GM19372 (cell line): ENCODE measurements around the gene PIK3CB.
"Not testable (repeated sequence)": the region's sequence is repeated elsewhere in the genome, so short reads cannot be mapped to it uniquely, and the experiment has no call there.

Experiments
- ATAC-seq: cut with Tn5 transposase; IDR thresholded peaks from one replicate; pipeline ENCODE4 v1.9.1; 2021; ENCODE audit warnings: mild to moderate bottlenecking, low read depth, moderate library complexity; ENCODE audit not compliant: unreplicated experiment

PIK3CB gene

GRCh38 chr3:138638641-138639040, 196.1 kb downstream of the PIK3CB start:
- no peak for ATAC-seq

GRCh38 chr3:138629526-138629925, 205.2 kb downstream of the PIK3CB start:
- no peak for ATAC-seq

- no peak for ATAC-seq
Measured at GRCh38 chr3:138625707-138626365, 208.9 kb downstream of the PIK3CB start.

- no peak for ATAC-seq
Measured at GRCh38 chr3:138624518-138624917, 210.2 kb downstream of the PIK3CB start.

- ATAC-seq, result no peak
Measured at GRCh38 chr3:138620431-138620830, 214.3 kb downstream of the PIK3CB start.

- ATAC-seq, result no peak
Measured at GRCh38 chr3:138615462-138615861, 219.3 kb downstream of the PIK3CB start.

GRCh38 chr3:138609898-138610266, 224.8 kb downstream of the PIK3CB start:
- ATAC-seq, result no peak

- ATAC-seq, result peak; percentile 75
Measured at GRCh38 chr3:138608322-138609135, 226.2 kb downstream of the PIK3CB start, which contains the start of gene FAIM. TSS of gene FAIM (plus strand) at chr3:138608771. CDS start at chr3:138619727, 10,956 bp downstream.

- not testable (repeated sequence) for ATAC-seq
Measured at GRCh38 chr3:138604106-138604595, 230.6 kb downstream of the PIK3CB start.
